Measurements from ENCODE around the gene ING5.

ING5 gene

DNA sequence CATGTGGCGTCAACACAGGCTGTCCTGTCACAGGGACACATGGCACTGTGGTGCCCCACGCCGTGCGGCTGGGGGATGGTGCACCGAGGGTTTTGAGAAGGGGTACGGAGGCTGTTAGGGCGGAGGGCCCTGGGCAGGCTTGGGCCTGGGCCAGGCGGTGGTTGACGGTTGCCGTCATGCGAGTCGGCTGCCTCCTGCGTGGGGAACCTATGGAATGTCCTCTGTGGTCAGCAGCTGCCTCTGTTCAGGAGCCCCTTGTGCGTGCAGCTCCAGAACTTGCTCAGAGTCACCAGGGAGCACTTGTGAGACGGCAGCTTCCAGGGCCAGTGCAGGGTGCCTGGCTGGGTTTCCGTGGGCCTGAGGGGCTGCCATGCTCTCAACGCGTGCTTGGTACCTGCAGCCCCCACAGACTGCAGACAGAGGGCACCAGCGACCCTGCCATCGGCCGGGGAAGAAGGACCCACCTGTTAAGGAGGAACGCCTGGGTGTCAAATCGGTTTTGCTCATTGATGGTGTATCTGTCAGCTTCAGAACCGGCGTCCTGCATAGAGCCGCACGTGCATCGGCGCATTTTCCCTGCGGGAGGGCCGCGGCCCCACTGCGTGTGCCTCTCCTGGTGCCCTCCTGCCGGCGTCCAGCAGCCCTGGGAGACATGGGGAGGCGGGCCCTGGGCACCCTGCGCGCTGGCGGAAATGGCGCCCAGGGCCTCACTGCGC, 22.6 kb downstream of the ING5 start:
- peaks cover 16% of the 10 kb centered on the region; the same call in 1 of the 2 replicates for H3K36me3 ChIP-seq (ENCODE audit: low read depth)
- H3K4me3 ChIP-seq (ENCODE audit: severe bottlenecking): no peak overlapping the region
- no peaks in the 10 kb centered on the region for H3K4me1 ChIP-seq (ENCODE audit: insufficient read depth, poor library complexity, severe bottlenecking)
- no peak for DNase-seq (ENCODE audit: low spot score)
- no peaks in the 10 kb centered on the region for H3K27me3 ChIP-seq (ENCODE audit: insufficient read depth, poor library complexity, severe bottlenecking)
- TF ChIP-seq, protein P1, sequence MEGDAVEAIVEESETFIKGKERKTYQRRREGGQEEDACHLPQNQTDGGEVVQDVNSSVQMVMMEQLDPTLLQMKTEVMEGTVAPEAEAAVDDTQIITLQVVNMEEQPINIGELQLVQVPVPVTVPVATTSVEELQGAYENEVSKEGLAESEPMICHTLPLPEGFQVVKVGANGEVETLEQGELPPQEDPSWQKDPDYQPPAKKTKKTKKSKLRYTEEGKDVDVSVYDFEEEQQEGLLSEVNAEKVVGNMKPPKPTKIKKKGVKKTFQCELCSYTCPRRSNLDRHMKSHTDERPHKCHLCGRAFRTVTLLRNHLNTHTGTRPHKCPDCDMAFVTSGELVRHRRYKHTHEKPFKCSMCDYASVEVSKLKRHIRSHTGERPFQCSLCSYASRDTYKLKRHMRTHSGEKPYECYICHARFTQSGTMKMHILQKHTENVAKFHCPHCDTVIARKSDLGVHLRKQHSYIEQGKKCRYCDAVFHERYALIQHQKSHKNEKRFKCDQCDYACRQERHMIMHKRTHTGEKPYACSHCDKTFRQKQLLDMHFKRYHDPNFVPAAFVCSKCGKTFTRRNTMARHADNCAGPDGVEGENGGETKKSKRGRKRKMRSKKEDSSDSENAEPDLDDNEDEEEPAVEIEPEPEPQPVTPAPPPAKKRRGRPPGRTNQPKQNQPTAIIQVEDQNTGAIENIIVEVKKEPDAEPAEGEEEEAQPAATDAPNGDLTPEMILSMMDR (IDR thresholded peaks at IDR 0.05; ENCODE audit: poor library complexity, severe bottlenecking): peak; percentile 16
- H3K27ac ChIP-seq (ENCODE audit: poor library complexity, severe bottlenecking): no peak overlapping the region
- ATAC-seq (ENCODE audit: low read depth): no peak
- no peaks in the 10 kb centered on the region for H3K9me3 ChIP-seq (ENCODE audit: severe bottlenecking)

DNA sequence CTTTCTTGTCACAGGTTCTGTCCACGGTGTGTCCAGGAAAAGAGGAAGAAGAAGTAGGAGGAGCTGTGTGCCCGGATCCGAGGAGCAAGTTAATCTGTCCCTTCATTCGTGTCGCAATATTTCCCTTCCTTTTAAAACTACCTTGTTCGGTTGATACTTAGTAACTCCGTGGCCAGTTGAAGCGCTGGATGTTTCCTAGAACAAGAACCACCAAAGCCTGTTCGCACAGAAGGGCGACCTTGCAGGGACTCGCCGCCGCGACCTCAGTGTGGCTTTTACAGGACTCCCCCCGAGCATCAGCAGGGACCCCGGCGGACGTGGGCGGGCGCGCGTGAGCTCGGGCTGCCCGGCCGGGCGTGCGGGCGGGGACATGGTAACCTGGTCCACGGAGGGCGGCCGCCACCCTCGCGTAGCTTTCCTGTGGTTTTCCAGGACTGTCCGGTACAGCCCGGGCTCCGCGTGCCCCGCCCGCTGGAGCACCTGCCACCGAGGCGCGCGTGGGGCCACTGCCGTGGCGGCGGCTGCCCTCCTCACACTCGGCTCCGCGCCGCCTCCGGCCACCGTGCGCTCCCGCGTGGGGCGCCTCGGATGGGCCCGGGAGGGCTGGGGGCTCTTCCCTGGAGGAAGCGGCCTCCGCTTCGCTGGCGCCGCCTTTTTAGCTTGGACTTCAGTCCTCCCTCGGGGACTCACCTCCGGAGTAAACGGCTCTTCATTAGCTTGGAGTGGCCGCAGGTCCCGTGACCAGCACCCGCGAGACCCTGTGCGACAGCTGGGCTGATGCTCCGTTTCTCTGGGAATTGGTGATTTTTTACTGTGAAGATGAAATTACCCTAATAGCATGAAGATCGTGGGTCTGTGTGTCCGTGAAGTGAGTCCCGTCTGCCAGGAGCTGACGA, 23.4 kb downstream of the ING5 start:
- no peak overlapping the region for H3K27ac ChIP-seq (ENCODE audit: poor library complexity, severe bottlenecking)
- TF ChIP-seq, protein P1 (IDR thresholded peaks at IDR 0.05; ENCODE audit: poor library complexity, severe bottlenecking): no peak
- no peaks in the 10 kb centered on the region for H3K9me3 ChIP-seq (ENCODE audit: severe bottlenecking)
- DNase-seq (ENCODE audit: low spot score): peak; percentile 54
- no peaks in the 10 kb centered on the region for H3K27me3 ChIP-seq (ENCODE audit: insufficient read depth, poor library complexity, severe bottlenecking)
- no peaks in the 10 kb centered on the region for H3K4me1 ChIP-seq (ENCODE audit: insufficient read depth, poor library complexity, severe bottlenecking)
- H3K36me3 ChIP-seq (ENCODE audit: low read depth): peaks cover 11% of the 10 kb centered on the region; the same call in 1 of the 2 replicates
- no peak overlapping the region for H3K4me3 ChIP-seq (ENCODE audit: severe bottlenecking)
- no peak for ATAC-seq (ENCODE audit: low read depth)

- H3K27ac ChIP-seq (ENCODE audit: poor library complexity, severe bottlenecking): no peak overlapping the region
- H3K9me3 ChIP-seq (ENCODE audit: severe bottlenecking): no peaks in the 10 kb centered on the region
- H3K27me3 ChIP-seq (ENCODE audit: insufficient read depth, poor library complexity, severe bottlenecking): no peaks in the 10 kb centered on the region
- DNase-seq (ENCODE audit: low spot score) (no peak), ATAC-seq (ENCODE audit: low read depth) (no peak)
- TF ChIP-seq, protein P1 (IDR thresholded peaks at IDR 0.05; ENCODE audit: poor library complexity, severe bottlenecking): no peak
- peaks cover 9% of the 10 kb centered on the region; the same call in 1 of the 2 replicates for H3K36me3 ChIP-seq (ENCODE audit: low read depth)
- H3K4me1 ChIP-seq (ENCODE audit: insufficient read depth, poor library complexity, severe bottlenecking): no peaks in the 10 kb centered on the region
- H3K4me3 ChIP-seq (ENCODE audit: severe bottlenecking): no peak overlapping the region
Measured at GRCh38 chr2:241726459-241726858, 24.6 kb downstream of the ING5 start.

DNA sequence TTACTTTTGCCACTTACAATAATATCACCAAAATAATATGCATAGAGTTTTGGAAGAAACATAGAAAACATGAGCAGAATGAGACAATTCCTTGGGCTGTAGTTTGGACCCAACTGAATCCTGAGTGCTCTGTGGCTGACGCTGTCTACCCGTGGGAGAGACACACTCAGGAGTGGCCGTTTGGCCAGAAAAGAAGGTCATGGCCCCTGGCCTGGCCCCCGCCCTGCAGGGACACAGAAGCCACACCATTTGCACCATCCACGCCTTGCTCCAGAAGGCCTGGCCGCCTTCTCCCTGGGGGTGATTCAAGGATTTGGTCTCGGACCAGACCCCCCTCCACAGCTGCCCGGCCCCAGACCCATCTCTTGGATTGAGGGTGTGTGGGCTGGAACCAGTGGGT, 26.2 kb downstream of the ING5 start:
- H3K27me3 ChIP-seq (ENCODE audit: insufficient read depth, poor library complexity, severe bottlenecking): no peaks in the 10 kb centered on the region
- peaks cover 3% of the 10 kb centered on the region; the same call in 1 of the 2 replicates for H3K36me3 ChIP-seq (ENCODE audit: low read depth)
- H3K27ac ChIP-seq (ENCODE audit: poor library complexity, severe bottlenecking): no peak overlapping the region
- H3K4me3 ChIP-seq (ENCODE audit: severe bottlenecking): no peak overlapping the region
- no peaks in the 10 kb centered on the region for H3K9me3 ChIP-seq (ENCODE audit: severe bottlenecking)
- H3K4me1 ChIP-seq (ENCODE audit: insufficient read depth, poor library complexity, severe bottlenecking): peaks cover 4% of the 10 kb centered on the region
- TF ChIP-seq, protein P1 (IDR thresholded peaks at IDR 0.05; ENCODE audit: poor library complexity, severe bottlenecking): no peak
- DNase-seq (ENCODE audit: low spot score): no peak
- ATAC-seq (ENCODE audit: low read depth): no peak

All from RWPE2 (cell line).